Measurements from ENCODE around the gene DPH2. TPM values are rescaled to one million over a fixed set of nuclear protein-coding genes. Genes with fewer than 3 reads are reported as not detected.
A peak's percentile ranks its signal among the peaks of the same experiment; 100 is the strongest.

DPH2 gene
- total RNA-seq, 1 donor from 2014 or later = 16.2 TPM

DNA sequence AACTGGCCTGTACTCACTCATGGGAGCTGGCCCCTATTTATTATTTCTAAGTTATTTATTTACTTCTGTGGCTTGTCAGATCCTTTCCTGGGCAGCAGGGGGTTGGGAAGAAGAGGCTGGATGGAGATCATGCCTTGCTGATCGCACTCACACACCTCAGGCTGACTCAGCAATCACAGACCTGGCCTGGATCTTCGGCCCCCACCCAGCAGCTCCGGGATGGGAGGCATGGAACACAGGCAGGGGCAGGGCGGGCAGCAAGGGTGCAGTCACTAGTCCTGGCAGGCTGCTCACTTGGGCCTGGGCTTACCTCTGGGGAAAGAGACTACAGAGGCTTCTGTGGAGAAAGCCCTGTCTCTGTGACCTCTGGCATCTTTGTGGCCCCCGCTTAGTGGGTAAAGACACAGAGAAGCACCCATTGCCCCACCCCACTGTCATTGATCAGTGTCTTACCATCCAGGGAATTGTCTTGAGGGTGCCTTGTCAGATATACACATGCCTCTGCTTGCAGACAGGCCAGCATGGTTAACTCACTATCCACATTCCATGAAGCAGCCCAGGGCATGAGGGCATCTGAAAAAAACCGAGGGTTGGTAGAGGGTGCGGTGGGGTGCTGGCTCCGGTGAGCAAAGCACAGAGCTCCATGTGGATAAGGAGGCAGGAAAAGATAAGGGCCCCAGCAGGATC, 32.5 kb upstream of the DPH2 start:
- intact Hi-C loops (cut with DNase I) = loop anchor here (10.0 kb wide), 1 partner anchor 413 kb away; no protein-coding TSS in a partner anchor
- DNase-seq = no peak
- ATAC-seq (ENCODE audit: poor library complexity) = no peak

DNA sequence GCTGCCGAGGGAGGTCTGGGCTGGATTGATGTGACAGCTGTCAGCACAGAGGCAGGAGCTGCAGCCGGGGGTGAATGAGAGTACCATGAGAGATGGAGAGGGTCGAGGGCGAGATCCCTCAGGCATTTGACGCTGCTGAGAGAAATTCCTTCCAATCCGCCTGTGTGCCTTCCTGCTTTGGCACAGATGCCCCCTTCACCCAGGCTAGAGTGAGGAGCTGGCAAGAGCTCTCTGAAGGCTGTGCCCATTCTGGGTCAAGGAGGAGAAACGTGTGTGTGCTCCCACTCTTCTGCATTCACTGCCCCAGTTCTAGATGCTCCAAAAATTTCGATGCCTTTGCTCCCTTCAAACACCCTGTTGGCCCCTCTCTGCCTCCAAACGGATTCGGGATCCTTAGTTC, 31.4 kb upstream of the DPH2 start:
- ATAC-seq (ENCODE audit: poor library complexity) = no peak
- intact Hi-C loops (cut with DNase I) = loop anchor here (10.0 kb wide), 1 partner anchor 414 kb away; no protein-coding TSS in a partner anchor
- no peak for DNase-seq

DNA sequence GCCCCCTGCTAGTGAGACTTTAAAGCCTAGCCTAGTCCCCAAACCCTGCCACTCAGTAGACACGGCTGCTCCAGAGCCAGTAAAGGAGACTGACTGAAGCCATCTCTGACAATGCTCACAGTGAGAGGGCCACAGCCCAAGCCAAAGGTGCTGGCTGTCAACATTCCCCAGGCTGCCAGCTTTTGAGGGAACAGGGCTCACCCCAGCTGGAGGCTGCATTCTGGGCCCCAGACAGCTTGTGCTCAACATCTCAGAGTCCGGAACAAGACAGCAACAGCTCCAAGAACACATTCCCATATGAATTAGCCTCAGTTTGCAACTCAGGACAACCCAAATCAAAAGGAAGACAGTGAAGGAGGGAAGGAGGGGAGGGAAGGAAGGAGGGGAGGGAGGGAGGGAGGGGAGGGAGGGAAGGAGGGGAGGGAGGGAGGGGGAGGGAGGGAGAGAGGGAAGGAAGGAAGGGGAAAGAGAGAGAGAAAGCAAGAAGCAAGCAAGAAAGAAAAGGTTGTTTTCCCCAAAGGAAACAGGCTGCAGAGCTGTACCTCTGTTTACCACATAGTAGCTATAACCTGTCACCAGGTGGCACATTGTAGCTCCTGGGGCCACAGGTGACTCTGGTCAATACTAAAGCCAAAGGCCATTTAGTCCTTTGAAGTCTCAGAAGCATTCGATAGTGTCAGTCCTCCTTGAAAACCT, 30.8 kb upstream of the DPH2 start:
- ATAC-seq (ENCODE audit: poor library complexity) (peak; percentile 69), DNase-seq (peak; percentile 69)
- intact Hi-C loops (cut with DNase I) = loop anchor here (10.0 kb wide), 1 partner anchor 414 kb away; no protein-coding TSS in a partner anchor

DNA sequence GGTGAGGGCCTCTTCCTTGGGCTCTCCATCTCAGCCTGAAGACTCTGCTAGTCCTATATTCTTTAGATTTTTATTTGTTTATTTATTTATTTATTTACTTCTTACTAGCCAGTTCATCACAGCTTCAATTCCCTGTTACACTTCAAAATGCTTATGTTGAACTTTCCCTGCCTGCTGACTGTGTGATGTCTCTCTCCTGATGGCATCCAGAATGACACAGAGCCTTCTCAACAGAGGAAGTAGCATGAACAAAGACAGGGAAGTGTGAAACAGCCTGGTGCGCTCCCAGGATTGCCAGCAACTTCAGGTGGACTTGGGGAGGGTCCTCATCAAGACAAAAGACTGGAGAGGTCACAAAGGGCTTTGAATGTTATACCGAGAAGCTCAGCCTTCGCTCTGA, 27.4 kb upstream of the DPH2 start:
- no peak for DNase-seq
- intact Hi-C loops (cut with DNase I) = no loop called here
- no peak for ATAC-seq (ENCODE audit: poor library complexity)

DNA sequence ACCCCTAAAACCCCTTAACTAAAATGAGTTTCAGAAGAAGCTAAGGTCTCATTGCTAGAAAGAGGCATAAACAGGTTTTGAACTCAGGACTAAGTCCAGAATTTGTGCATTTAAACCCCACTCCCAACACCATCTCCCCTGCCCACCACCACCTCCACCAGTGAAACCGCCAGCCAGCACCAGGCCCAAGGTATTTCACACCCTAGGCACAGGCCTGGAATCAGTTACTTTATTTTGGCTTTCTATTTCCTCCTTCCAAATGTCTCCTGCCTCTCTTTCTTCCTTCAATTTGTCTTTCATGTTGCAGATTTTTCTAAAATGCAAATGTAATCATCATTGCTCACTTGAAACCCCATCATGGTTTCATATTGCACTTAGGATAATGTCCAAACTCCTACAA, 24.9 kb upstream of the DPH2 start:
- DNase-seq (no peak), ATAC-seq (ENCODE audit: poor library complexity) (no peak)
- intact Hi-C loops (cut with DNase I) = no loop called here

DNA sequence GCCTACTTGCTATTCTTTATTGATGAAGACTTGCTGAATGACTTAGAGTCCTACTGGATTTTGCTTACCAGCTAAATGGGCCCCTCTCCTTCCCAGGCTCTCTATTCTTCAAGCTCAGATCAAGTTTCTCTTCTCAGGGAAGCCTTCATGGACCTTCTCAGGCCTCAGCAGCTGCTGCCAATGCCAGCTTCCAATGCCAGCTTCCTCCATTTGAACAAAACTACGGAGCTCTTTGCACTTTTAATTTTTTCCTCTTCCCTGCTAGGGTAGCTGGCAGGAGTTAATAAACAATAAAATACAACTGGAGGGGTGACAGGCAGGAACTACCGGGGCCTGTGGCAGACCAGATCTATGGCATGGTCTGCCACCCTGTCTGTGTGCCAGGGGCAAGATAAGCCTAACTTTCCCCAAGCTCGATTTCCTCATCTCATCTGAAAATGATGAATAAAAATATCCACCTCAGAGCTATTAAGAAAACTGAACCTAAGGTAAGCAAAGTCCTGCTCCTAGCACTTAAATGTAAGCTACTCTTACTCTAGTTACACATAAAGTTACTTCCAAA, 24.1 kb upstream of the DPH2 start:
- DNase-seq (no peak), ATAC-seq (ENCODE audit: poor library complexity) (no peak)
- intact Hi-C loops (cut with DNase I) = no loop called here

DNA sequence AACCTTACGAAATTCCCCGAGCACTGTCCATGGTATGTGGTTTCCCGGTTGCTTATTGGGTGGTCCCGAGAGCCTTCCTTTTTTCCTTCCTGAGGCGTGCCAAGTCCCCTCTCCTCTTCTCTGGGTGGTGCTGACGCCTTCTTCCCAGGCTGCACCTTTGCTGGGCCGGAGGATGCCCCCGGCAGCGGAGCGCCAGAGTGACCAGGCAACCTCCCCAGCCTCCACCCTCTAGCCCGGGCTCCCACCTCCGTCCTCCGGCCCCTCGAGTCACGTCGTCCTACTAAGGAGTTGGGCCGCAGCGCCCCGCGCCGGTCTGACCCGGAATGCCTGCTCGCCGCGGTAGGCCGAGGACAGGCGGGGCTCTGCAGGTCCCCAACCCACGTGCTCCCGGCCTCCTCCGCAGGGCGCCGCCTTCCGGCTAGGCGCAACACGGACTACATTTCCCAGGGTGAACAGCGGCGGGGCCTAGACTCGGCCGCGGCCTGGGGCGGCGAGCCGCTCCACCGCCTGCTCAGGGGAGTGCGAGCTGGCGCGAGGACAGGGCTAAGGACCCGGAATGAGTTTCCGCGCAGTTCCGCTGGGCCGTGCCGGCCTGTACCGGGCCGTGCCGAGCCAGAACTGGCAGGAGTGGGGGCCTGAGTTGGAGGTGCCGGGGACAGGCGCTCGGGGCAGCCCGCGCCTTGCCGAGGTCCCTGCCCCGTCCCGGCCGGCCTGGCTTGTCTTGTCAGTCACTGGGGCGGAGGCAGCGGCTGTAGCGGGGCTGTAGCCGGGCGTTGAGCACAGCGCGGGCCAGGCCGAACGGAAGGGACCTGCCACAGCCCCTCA, 23.4 kb upstream of the DPH2 start, which contains the start of gene IPO13:
Gene IPO13, plus strand, starts transcription at position 715 of the 825 bp plus-strand sequence. CDS start 651 bp downstream, outside the sequence.
- ATAC-seq (ENCODE audit: poor library complexity) = peak; percentile 96
- DNase-seq = peak; percentile 97
- intact Hi-C loops (cut with DNase I) = no loop called here

DNA sequence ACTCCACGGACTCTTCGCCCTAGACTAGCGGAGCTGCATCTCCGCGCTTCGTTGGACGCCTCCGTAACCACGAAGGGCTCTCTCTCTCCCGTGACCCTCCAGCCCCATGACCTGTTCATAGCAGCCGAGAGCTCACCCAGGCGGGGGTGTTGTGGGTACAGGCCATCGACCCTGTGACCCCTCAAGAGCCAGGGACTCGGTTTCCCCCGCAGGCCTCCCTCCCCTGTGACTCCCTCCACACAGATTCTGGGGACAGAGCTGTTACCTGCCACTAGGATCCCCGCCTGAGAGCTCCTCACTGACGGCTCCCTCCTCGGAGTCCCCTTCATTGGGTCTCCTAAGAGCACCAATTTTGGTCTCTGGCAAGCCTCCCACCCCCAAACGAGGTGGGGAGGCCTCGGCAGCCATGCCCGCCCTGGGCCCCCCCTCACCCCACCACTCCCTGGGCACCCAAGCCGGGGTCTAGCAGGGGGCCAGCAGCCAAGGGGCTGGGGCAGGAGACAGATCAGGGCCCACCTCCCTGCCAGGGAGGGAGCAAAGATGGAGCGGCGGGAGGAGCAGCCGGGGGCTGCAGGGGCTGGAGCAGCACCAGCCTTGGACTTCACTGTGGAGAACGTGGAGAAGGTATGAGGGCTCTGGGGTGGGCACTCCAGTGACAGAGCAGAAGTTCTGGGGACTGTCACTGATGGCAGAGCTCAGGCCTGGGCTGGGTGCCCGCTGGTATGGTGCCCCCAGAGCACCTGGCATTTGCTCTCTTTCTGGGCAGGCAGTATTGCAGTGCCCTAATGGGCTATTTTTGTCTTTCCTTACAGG, 22.5 kb upstream of the DPH2 start:
- peak; percentile 71 for DNase-seq
- peak; percentile 61 for ATAC-seq (ENCODE audit: poor library complexity)
- intact Hi-C loops (cut with DNase I) = no loop called here

DNA sequence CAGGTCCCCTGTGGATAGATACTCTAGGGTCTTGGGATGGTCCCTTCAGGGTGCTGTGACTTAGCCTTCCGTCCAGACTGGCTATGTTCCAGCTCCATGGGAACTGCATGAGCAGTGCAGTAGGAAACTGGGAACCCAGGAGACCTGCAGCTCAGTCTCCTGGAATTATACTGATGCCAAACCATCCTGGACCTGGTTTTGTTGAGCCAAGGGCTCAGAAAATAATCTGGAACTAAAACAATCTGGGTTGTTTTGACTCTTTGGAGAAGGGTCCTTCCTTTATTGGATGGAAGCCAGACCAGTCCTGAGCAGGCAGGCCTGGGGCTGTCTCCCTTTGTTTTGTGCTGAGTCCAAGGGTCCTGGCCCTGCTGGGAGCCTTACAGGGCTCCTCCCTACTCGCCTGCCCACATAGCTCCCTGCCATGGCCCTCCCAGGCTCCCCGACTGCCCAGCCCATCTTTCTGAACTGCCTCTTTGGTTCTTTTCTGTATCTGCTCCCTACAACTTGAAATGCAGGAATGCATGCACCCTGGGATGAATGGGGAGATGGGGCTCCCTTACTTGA, 21.9 kb upstream of the DPH2 start:
- DNase-seq (no peak), ATAC-seq (ENCODE audit: poor library complexity) (no peak)
- intact Hi-C loops (cut with DNase I) = no loop called here

DNA sequence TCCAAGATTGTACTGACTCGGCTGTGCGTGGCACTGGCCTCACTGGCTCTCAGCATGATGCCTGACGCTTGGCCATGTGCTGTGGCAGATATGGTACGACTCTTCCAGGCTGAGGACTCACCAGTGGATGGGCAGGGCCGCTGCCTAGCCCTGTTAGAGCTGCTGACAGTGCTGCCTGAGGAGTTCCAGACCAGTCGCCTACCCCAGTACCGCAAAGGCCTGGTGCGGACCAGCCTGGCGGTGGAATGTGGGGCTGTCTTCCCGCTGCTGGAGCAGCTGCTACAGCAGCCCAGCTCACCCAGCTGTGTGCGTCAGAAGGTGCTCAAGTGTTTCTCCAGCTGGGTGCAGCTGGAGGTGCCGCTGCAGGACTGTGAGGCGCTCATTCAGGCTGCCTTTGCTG, 20.1 kb upstream of the DPH2 start:
- ATAC-seq (ENCODE audit: poor library complexity) = no peak
- DNase-seq = peak; percentile 54

DNA sequence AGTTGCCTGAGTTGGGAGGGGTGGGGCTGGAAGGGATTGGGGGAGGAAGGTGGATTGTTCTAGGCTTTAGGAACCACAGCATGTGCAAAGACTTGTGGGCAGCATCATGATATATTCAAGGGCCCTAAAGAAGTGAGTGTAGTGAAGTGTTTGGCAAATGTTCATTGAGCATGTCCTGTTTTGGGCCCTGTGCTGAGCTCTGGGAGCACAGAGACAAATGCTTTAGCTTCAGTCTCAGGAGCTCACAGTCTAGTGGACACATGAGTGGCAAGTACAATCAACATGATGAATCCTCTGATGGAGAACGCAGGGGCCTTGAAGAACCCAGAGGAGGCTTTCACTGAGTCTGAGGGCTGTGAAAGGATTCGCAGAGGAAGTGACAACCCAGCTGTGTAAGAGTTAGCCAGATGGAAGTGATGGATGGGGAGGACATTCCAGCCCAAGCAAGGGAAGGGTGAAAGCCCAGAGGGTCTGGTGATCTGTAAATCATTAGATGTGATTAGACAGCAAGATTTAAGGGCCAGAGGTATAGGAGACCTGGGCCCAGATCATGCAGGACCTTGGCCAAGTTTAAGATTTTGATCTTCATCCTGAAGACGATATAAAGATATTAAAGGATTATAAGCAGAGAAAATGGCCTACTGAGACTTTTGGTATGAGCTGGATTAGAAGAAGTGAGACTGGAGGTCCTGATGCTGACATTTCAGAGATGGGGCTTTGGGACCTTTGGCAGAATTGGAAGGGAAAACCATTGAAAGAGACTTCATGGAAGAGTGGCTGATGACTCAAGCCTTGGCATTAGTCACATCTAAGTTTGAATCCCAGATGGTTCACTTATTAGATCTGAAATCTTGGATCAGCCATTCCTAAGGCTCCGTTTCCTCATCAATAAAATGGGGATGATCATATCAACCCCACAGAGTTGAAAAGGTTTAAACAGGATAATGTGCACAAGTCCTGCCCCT, 18.5 kb upstream of the DPH2 start:
- ATAC-seq (ENCODE audit: poor library complexity) = no peak
- DNase-seq = no peak
- intact Hi-C loops (cut with DNase I) = no loop called here

More for the DNA sequence above, 20.1 kb upstream of the DPH2 start:
- intact Hi-C loops (cut with DNase I) = no loop called here

DNA sequence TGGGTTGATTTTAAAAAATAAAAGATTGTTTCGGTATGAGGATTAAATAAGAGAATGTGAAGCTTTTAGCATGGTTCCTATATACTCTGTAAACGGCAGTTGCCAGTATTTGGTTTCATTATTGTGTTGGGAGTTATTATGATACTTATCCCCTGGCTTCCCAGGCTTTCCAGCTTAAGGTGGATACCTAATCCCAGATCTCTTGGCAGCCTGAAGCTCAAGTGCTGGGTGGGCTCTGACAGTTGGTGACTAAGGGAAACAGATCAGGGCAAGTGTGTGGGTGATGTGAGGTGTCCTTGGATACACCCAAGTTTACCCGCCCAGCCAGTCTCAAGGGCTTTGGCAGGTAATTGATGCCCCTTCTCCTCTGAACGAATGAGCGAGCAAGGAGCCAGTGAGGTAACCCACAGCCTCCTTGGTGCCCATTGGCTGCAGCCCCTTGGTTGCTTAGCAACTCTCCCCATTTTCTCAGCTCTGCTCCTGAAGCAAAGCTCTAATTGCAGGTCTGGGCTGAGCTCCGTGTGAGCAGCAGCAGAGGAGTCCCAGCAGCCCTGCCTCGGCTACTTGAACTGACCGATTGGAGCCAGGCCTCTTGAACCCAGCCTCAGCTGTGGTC, 17.0 kb upstream of the DPH2 start:
- DNase-seq (no peak), ATAC-seq (ENCODE audit: poor library complexity) (no peak)
- intact Hi-C loops (cut with DNase I) = no loop called here

DNA sequence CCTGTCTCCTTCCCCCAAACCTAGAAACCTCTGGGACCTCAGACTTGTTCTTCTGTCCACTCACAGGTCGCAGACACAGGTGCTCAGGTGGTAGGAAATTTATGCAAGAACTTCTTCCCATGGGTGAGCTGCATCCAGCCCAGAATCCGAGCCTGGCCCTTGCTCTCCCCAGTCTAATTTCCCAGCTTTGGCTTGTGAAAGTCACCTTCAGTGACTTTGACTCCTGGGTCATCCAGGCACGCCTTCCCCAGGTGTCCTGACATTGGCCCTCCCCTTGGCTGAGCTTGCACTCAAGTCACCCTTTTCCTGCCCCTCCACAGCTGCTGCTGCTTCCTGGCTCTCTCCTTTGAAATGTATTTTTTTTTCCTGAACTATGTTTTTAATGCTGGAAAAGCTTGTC, 16.4 kb upstream of the DPH2 start:
- ATAC-seq (ENCODE audit: poor library complexity) (no peak), DNase-seq (no peak)
- intact Hi-C loops (cut with DNase I) = no loop called here

DNA sequence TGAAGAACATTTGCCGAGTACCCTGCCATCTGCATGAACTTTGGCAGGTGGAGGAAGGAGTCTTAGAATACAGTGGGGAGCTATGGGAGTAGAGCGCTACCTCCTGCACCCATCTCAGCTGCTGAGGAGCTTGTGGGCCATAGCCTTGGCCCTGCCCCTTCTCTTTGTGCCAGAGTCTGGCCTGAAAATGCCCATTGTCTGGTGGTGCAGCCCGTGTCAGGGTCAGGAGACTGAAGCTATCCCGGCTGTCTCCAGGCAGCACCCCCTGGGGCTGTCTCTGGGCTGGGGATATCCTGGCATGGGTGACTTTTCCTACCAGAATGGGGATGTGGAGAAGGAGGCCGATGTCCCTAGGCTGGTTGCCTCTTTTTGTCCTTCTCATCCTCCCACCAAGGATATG, 15.8 kb upstream of the DPH2 start:
- ATAC-seq (ENCODE audit: poor library complexity) (no peak), DNase-seq (no peak)
- intact Hi-C loops (cut with DNase I) = no loop called here

DNA sequence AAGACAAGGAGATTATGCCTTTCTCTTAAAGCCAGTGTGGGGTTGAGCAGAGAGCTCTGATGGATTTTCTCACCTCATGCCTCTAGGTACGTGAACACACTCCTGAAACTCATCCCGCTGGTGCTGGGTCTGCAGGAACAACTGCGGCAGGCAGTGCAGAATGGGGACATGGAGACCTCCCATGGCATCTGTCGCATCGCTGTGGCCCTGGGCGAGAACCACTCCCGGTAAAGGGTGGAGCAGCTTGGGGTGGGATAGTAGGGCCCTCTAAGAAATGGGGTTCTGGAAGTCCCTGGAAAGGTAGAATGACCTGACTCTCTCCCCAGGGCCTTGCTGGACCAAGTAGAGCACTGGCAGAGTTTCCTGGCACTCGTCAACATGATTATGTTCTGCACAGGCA, 13.6 kb upstream of the DPH2 start:
- ATAC-seq (ENCODE audit: poor library complexity) = no peak

DNA sequence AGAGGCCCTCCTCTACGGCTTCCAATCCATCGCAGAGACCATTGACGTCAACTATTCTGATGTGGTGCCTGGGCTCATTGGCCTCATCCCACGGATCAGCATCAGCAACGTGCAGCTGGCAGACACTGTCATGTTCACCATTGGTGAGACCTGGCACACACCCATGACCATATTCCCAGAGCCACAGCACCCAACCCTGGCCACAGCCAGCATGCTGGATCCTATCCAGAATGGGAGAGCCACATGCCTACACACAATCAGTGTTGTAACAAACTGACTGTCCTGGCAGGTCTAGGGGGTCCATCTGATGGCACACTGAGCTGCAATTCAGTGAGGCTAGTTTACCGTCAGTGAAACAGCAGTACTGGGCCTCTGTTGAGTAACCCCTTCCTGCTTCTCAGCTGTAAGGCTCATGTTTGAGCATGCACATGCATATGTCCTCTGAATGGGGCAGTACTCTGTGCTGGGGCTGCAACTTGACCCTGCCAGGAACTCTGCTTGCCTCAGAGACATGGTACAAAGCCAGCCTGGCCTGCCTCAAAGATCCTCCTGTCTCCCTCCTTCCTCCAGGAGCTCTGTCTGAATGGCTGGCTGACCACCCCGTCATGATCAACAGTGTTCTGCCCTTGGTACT, 12.3 kb upstream of the DPH2 start:
- ATAC-seq (ENCODE audit: poor library complexity) = no peak
- DNase-seq = no peak
- intact Hi-C loops (cut with DNase I) = no loop called here

More for the DNA sequence above, 13.6 kb upstream of the DPH2 start:
- intact Hi-C loops (cut with DNase I) = no loop called here
- no peak for DNase-seq
